Ascending aorta (tissue), 2 donors: ENCODE data around the gene CEP85L. TPM values are rescaled to one million over a fixed set of nuclear protein-coding genes. Genes with fewer than 3 reads are reported as not detected.

Experiments used
- DNase-seq, 2 donors: peaks; one replicate each; pipeline ENCODE4 v3.0.0-alpha.2; 2019; ENCODE audit warnings: low spot score in 2 of 2
- H3K27ac ChIP-seq, 2 donors: fragments of 200-600 bp; sonication (generic); one replicate each; pipeline ENCODE4 v1.5.1; 2016 to 2017; ENCODE audit warnings: mild to moderate bottlenecking in 1 of 2
- H3K27me3 ChIP-seq: fragments of 200-600 bp; sonication (generic); one replicate; pipeline ENCODE4 v1.5.1; 2017
- H3K36me3 ChIP-seq, 2 donors: fragments of 200-600 bp; sonication (generic); one replicate each; pipeline ENCODE4 v1.5.1; 2016
- H3K4me1 ChIP-seq, 2 donors: fragments of 200-600 bp; sonication (generic); one replicate each; pipeline ENCODE4 v1.5.1; 2016 to 2017; ENCODE audit warnings: mild to moderate bottlenecking in 1 of 2
- H3K4me3 ChIP-seq, 2 donors: fragments of 200-600 bp; sonication (generic); one replicate each; pipeline ENCODE4 v1.5.1; 2016 to 2017; ENCODE audit warnings: mild to moderate bottlenecking in 1 of 2
- H3K9me3 ChIP-seq, 2 donors: fragments of 200-600 bp; sonication (generic); one replicate each; pipeline ENCODE4 v1.5.1; 2016
- intact Hi-C: fragments of 100-400 bp; cut with DNase I; formaldehyde crosslinking; loops from one replicate; pipeline ENCODE4 v1.15.1; 2023
- total RNA-seq: library from RNA; depleted of rRNA; stranded (reverse); fragments of >200 nt; gene quantifications from one replicate; pipeline ENCODE4 v1.1.0, GENCODE V29; 2016
- TF ChIP-seq, protein P1 (sequence below), 3 experiments: fragments of 200-600 bp in 2 of 3; fragments of 450-650 bp in 1 of 3; sonication (generic) in 2 of 3; IDR thresholded peaks; one replicate each; pipeline ENCODE4 v1.5.1; 2016 to 2019; ENCODE audit warnings: antibody characterized with exemption in 3 of 3, mild to moderate bottlenecking in 1 of 3, moderate library complexity in 1 of 3

Gene CEP85L
- total RNA-seq, 1 donor from 2014 or later = 15.0 TPM

GRCh38 chr6:118554698-118555097 is 96.7 kb downstream of the CEP85L start:
- peak overlapping the region; percentile 13 to 69 for H3K4me3 ChIP-seq
- H3K27ac ChIP-seq = peak overlapping the region; percentile 16 to 31

DNA sequence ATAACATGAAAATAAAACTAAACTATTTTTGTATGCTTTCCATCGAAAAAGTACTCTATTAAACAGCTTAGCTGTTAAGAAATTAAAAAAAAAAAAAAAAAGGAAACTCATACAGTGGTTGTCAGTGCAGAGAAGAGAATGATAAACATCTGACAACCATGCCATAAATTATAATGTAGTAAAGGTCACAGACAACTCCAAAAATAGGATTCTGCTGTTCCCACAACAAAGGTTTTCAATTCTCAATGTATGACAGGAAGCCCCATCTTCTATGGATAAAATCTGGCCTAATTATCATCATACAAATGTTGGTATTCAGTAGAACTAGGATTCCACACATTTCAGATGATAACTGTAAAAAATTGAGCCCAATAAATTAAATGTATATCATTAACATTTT is 98.3 kb downstream of the CEP85L start:
- Histone ChIP-seq H3K9me3 (no peaks in the 10 kb centered on the region), H3K36me3 (peaks cover 3 to 25% of the 10 kb centered on the region in 2 donors), H3K27me3 (no peaks in the 10 kb centered on the region), H3K4me1 (peaks cover 0 to 4% of the 10 kb centered on the region in 2 donors), H3K27ac (peak overlapping the region; percentile 32 to 83), H3K4me3 (peak overlapping the region; percentile 13 to 69)
- DNase-seq = no peak
- TF ChIP-seq, protein P1, sequence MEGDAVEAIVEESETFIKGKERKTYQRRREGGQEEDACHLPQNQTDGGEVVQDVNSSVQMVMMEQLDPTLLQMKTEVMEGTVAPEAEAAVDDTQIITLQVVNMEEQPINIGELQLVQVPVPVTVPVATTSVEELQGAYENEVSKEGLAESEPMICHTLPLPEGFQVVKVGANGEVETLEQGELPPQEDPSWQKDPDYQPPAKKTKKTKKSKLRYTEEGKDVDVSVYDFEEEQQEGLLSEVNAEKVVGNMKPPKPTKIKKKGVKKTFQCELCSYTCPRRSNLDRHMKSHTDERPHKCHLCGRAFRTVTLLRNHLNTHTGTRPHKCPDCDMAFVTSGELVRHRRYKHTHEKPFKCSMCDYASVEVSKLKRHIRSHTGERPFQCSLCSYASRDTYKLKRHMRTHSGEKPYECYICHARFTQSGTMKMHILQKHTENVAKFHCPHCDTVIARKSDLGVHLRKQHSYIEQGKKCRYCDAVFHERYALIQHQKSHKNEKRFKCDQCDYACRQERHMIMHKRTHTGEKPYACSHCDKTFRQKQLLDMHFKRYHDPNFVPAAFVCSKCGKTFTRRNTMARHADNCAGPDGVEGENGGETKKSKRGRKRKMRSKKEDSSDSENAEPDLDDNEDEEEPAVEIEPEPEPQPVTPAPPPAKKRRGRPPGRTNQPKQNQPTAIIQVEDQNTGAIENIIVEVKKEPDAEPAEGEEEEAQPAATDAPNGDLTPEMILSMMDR (IDR thresholded peaks at IDR 0.05) = no peak
- intact Hi-C loops = loop anchor here (2.0 to 5.0 kb wide), 2 partner anchors 28 to 171 kb away; no protein-coding TSS in a partner anchor

More at GRCh38 chr6:118554698-118555097, 96.7 kb downstream of the CEP85L start:
- Histone ChIP-seq H3K36me3 (peaks cover 8 to 35% of the 10 kb centered on the region in 2 donors), H3K9me3 (no peaks in the 10 kb centered on the region), H3K27me3 (no peaks in the 10 kb centered on the region), H3K4me1 (peaks cover 0 to 13% of the 10 kb centered on the region in 2 donors)
- TF ChIP-seq, protein P1 (IDR thresholded peaks at IDR 0.05) = no peak
- DNase-seq = no peak
- intact Hi-C loops = loop anchor here (5.0 kb wide), 2 partner anchors 98 to 172 kb away; partner anchors contain the start of gene CEP85L

DNA sequence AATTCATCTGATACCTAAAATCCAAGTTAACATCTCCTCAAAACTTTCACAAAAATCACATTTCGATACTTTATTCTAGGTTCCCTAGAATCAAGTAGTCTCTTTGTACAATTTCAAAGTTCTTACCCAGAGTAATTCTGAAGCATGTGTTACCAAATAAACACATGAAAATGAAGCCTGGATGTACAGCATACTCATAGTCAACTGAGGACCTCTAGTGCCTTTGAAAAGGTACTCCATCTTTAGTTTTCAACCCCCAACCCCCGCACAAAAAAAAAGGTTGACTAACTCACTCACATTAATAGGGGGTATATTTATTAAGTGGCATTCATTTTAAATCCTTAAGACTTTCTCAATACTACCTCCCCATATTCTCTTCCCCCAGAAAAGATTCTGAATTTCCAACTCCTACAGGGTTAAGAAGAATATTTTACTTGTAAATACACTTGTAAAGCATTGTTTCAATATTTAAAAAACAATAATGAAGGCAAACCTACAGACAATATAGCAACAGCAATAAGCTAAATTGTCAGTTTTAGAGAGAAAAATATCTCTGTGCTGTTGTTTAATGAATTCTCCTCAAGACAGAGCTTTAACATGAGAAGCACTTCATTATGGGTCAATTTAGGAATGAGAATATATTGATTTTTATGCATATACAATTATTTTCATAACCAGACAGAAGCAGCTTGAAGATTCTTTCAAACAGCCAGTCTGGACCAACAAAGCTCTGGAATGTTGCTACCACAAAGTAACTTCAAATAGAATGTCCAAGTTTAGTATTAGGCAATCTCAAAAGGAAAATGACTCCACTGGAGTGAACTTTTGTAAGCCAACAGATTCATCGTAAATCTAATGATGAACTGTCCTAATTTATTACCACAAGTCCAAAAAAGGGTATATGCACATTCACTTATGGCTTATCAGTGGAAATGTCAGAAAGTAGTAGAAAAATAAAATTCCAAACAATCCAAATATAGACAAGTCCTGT is 100.0 kb downstream of the CEP85L start:
- Histone ChIP-seq H3K4me1 (no peaks in the 10 kb centered on the region), H3K9me3 (no peaks in the 10 kb centered on the region), H3K36me3 (peaks cover 3 to 25% of the 10 kb centered on the region in 2 donors), H3K4me3 (peak overlapping the region; percentile 53 to 69), H3K27me3 (no peaks in the 10 kb centered on the region), H3K27ac (peak overlapping the region; percentile 83 to 89)
- DNase-seq = no peak
- intact Hi-C loops = loop anchor here (2.0 to 5.0 kb wide), 4 partner anchors 29 to 267 kb away; no protein-coding TSS in a partner anchor
- TF ChIP-seq, protein P1 (IDR thresholded peaks at IDR 0.05) = peak; percentile 57 to 69 (median 64)

DNA sequence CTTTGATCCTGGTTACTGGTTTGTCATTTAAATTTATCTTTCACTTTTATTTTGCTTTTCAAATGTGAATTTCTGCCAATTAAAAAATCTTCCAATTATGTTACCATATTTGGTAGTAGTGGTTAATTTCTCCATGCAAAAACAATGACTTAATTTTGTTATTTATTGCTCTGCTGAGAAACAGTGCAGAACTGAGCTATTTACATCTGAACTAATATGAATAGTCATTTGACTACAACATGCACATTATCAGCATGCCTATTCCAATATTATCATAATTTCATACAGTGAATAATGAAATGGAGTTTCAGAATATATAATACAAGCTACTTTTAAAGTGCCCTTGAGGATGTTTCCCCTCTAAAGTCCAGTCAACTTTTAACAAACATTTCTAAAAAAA is 102.8 kb downstream of the CEP85L start:
- TF ChIP-seq, protein P1 (IDR thresholded peaks at IDR 0.05) = no peak
- Histone ChIP-seq H3K27ac (peak overlapping the region; percentile 83 to 89), H3K4me3 (peak overlapping the region; percentile 53 to 69), H3K36me3 (peaks cover 0 to 2% of the 10 kb centered on the region in 2 donors), H3K4me1 (peaks cover 0 to 12% of the 10 kb centered on the region in 2 donors), H3K9me3 (no peaks in the 10 kb centered on the region), H3K27me3 (no peaks in the 10 kb centered on the region)
- DNase-seq = no peak
- intact Hi-C loops = loop anchor here (5.0 to 10.0 kb wide), 2 partner anchors 346 to 1066 kb away; partner anchors contain the start of genes ASF1A and DCBLD1

GRCh38 chr6:118548136-118548535 is 103.3 kb downstream of the CEP85L start, which contains the start of gene PLN:
PLN (plus strand) TSS chr6:118548296; CDS start chr6:118558922, 10,626 bp downstream.
- no peaks in the 10 kb centered on the region for H3K9me3 ChIP-seq
- H3K4me1 ChIP-seq = peaks cover 0 to 13% of the 10 kb centered on the region in 2 donors
- peak within 1 kb of the TSS; percentile 83 to 89 for H3K27ac ChIP-seq
- DNase-seq = no peak
- intact Hi-C loops = loop anchor here (5.0 to 10.0 kb wide), 2 partner anchors 347 to 1066 kb away; partner anchors contain the start of genes ASF1A and DCBLD1
- H3K36me3 ChIP-seq = no peaks in the 10 kb centered on the region
- H3K27me3 ChIP-seq = no peaks in the 10 kb centered on the region
- H3K4me3 ChIP-seq = peak within 1 kb of the TSS; percentile 53 to 69
- TF ChIP-seq, protein P1 (IDR thresholded peaks at IDR 0.05) = no peak
